ENCODE data around the gene MISP. TPM values are rescaled to one million over a fixed set of nuclear protein-coding genes. Genes with fewer than 3 reads are reported as not detected.

The MISP gene
- total RNA-seq, 1 experiment from 2014 or later, result 5.8 TPM

DNA sequence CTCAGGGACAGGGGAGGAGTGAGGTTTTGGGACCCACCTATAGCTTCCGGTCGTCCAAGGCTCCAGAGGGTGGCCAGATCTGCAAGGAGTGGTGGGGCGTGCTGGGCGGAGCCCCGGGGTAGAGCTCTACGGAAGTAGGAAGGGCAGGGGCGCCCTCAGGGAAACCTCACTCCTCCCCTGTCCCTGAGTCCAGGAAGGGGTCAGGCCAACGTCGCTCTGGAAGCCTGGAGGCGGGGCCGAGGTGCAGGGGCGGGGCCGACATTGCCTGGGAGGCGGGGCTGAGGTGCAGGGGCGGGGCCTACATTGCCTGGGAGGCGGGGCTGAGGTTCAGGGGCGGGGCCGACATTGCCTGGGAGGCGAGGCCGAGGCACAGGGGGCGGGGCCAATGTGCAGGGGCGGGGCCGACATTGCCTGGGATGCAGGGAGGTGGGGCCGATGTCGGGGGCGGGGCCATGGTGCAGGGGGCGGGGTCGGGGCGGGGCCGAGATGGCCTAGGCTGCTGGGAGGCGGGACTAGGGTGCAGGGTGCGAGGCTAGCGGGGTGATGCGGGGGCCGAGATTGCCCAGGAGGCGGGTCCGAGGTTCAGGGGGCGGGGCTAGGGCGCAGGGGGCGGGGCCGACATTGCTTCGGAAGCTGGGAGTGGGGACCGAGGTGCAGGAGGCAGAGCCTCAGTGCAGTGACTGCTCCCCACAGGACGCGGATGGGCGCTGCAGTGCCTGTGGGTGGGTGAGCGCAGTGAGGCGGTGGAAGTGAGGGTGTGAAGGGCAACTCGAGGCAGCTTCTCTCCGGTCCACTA, 47.1 kb upstream of the MISP start:
- POLR2A ChIA-PET, result interaction anchor here (0.8 to 1.0 kb wide), 2 partner anchors 27 to 204 kb away, joined by 5 to 10 read pairs; no protein-coding TSS in a partner anchor
- ATAC-seq (peak; percentile 81), DNase-seq (ENCODE audit: low read depth, low spot score) (no peak)
- no peaks in the 10 kb centered on the region for H3K36me3 ChIP-seq (ENCODE audit: control insufficient read depth, insufficient read depth, low read length)
- no peaks in the 10 kb centered on the region for H3K4me1 ChIP-seq (ENCODE audit: control insufficient read depth, insufficient read depth, low read length)
- peak overlapping the region in 1 of 2 experiments; percentile 32; a peak in 2 of 4 replicates for H3K4me3 ChIP-seq (ENCODE audit: low read depth in 2 of 2, low read length in 2 of 2)
- intact Hi-C loops (cut with micrococcal nuclease; ENCODE audit: unreplicated experiment), result no loop called here
- CTCF ChIA-PET, result no interaction called here
- no peak overlapping the region for H3K27ac ChIP-seq (ENCODE audit: low read length)
- H3K9me3 ChIP-seq (ENCODE audit: control insufficient read depth, insufficient read depth, low read depth, low read length), result no peaks in the 10 kb centered on the region
- no TSS peak for BruUV-seq (replicated peaks)
- in situ Hi-C loops (cut with HindIII; ENCODE audit: low pct_unique_long_range_greater_than_20kb, low sequenced_read_pairs), result no loop called here
- H3K27me3 ChIP-seq (ENCODE audit: control insufficient read depth, insufficient read depth, low read length), result no peaks in the 10 kb centered on the region
- TF ChIP-seq, protein P1, sequence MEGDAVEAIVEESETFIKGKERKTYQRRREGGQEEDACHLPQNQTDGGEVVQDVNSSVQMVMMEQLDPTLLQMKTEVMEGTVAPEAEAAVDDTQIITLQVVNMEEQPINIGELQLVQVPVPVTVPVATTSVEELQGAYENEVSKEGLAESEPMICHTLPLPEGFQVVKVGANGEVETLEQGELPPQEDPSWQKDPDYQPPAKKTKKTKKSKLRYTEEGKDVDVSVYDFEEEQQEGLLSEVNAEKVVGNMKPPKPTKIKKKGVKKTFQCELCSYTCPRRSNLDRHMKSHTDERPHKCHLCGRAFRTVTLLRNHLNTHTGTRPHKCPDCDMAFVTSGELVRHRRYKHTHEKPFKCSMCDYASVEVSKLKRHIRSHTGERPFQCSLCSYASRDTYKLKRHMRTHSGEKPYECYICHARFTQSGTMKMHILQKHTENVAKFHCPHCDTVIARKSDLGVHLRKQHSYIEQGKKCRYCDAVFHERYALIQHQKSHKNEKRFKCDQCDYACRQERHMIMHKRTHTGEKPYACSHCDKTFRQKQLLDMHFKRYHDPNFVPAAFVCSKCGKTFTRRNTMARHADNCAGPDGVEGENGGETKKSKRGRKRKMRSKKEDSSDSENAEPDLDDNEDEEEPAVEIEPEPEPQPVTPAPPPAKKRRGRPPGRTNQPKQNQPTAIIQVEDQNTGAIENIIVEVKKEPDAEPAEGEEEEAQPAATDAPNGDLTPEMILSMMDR (IDR thresholded peaks at IDR 0.05), result no peak

DNA sequence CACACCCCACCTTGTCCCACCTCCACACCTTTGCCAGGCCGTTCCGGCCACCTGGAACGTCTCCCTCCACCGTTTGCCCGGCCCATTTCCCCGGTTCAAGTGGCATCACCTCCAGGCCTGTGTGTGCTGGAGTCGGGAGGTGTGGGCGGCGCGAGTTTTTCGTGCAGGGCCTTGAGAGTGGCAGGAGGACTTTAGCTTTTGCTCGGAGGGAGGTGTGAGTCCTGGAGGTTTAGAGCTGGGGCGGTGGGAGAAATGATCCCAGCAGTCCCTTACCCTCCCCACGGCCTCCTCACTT, 46.5 kb upstream of the MISP start:
- CTCF ChIA-PET, result no interaction called here
- Histone ChIP-seq H3K4me1 (ENCODE audit: control insufficient read depth, insufficient read depth, low read length) (no peaks in the 10 kb centered on the region), H3K27me3 (ENCODE audit: control insufficient read depth, insufficient read depth, low read length) (no peaks in the 10 kb centered on the region), H3K9me3 (ENCODE audit: control insufficient read depth, insufficient read depth, low read depth, low read length) (no peaks in the 10 kb centered on the region), H3K36me3 (ENCODE audit: control insufficient read depth, insufficient read depth, low read length) (no peaks in the 10 kb centered on the region; the same call in 1 of the 2 replicates), H3K4me3 (ENCODE audit: low read depth in 2 of 2, low read length in 2 of 2) (no peak overlapping the region), H3K27ac (ENCODE audit: low read length) (no peak overlapping the region)
- no peak for TF ChIP-seq POLR2AphosphoS5 (IDR thresholded peaks at IDR 0.05; ENCODE audit: low read depth, low read length)
- TF ChIP-seq SIN3A (IDR thresholded peaks at IDR 0.05; ENCODE audit: borderline replicate concordance, insufficient read depth, low read depth, low read length), result no peak
- TF ChIP-seq, protein P2, sequence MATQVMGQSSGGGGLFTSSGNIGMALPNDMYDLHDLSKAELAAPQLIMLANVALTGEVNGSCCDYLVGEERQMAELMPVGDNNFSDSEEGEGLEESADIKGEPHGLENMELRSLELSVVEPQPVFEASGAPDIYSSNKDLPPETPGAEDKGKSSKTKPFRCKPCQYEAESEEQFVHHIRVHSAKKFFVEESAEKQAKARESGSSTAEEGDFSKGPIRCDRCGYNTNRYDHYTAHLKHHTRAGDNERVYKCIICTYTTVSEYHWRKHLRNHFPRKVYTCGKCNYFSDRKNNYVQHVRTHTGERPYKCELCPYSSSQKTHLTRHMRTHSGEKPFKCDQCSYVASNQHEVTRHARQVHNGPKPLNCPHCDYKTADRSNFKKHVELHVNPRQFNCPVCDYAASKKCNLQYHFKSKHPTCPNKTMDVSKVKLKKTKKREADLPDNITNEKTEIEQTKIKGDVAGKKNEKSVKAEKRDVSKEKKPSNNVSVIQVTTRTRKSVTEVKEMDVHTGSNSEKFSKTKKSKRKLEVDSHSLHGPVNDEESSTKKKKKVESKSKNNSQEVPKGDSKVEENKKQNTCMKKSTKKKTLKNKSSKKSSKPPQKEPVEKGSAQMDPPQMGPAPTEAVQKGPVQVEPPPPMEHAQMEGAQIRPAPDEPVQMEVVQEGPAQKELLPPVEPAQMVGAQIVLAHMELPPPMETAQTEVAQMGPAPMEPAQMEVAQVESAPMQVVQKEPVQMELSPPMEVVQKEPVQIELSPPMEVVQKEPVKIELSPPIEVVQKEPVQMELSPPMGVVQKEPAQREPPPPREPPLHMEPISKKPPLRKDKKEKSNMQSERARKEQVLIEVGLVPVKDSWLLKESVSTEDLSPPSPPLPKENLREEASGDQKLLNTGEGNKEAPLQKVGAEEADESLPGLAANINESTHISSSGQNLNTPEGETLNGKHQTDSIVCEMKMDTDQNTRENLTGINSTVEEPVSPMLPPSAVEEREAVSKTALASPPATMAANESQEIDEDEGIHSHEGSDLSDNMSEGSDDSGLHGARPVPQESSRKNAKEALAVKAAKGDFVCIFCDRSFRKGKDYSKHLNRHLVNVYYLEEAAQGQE (IDR thresholded peaks at IDR 0.05; ENCODE audit: insufficient read depth in 1 of 2, low read depth in 2 of 2, low read length in 1 of 2), result no peak
- TF ChIP-seq, protein P1 (IDR thresholded peaks at IDR 0.05), result no peak
- no peak for TF ChIP-seq TCF7L2 (IDR thresholded peaks at IDR 0.05; ENCODE audit: low read depth, low read length)
- intact Hi-C loops (cut with micrococcal nuclease; ENCODE audit: unreplicated experiment) (no loop called here), in situ Hi-C loops (cut with HindIII; ENCODE audit: low pct_unique_long_range_greater_than_20kb, low sequenced_read_pairs) (no loop called here)
- DNase-seq (ENCODE audit: low read depth, low spot score), result no peak
- BruUV-seq (replicated peaks), result no TSS peak
- POLR2A ChIA-PET, result interaction anchor here (1.0 kb wide), 1 partner anchor 27 kb away, joined by 5 read pairs; no protein-coding TSS in a partner anchor
- no peak for ATAC-seq

Measured in Panc1 (cell line).